HG02885 (cell line): Measurements from ENCODE around the gene RYR2.
"Not testable (repeated sequence)": the region's sequence is repeated elsewhere in the genome, so short reads cannot be mapped to it uniquely, and the experiment has no call there.

Source experiments
- ATAC-seq: cut with Tn5 transposase; IDR thresholded peaks from one replicate; pipeline ENCODE4 v1.9.1; 2021; ENCODE audit warnings: mild to moderate bottlenecking; ENCODE audit not compliant: unreplicated experiment, poor library complexity

RYR2 gene

GRCh38 chr1:237591353-237591752, 549.4 kb downstream of the RYR2 start:
- no peak for ATAC-seq

DNA sequence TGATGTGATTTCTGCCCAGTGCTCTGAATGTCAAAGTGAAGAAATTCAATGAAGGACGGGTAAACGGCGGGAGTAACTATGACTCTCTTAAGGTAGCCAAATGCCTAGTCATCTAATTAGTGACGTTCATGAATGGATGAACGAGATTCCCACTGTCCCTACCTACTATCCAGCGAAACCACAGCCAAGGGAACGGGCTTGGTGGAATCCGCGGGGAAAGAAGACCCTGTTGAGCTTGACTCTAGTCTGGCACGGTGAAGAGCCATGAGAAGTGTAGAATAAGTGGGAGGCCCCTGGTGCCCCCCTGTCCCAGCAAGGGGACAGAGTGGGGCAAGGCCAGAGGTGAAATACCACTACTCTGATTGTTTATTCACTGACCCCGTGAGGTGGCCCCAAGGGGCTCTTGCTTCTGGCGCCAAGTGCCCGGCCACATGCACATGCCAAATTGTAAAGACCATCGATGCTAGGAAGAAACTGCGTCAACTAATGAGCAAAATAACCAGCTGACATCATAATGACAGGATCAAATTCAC, 561.1 kb downstream of the RYR2 start:
- not testable (repeated sequence) for ATAC-seq

DNA sequence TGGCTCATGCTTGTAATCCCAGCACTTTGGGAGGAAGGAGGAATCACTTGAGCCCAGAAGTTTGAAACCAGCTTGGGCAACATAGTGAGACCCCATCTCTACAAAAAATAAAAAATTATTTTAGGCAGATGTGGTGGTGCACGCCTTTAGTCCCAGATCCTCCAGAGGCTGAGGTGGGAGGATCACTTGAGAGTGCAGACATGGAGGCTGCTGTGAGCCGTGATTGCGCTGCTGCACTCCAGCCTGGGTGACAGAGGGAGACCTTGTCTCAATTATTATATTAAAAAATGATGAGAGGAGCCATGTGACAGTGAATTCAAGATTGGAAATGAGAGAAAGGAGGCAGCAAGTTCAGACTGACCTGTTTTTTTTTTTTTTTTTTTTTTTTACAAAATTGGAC, 566.4 kb downstream of the RYR2 start:
- ATAC-seq, result no peak

GRCh38 chr1:237610157-237610556, 568.2 kb downstream of the RYR2 start:
- ATAC-seq, result no peak

DNA sequence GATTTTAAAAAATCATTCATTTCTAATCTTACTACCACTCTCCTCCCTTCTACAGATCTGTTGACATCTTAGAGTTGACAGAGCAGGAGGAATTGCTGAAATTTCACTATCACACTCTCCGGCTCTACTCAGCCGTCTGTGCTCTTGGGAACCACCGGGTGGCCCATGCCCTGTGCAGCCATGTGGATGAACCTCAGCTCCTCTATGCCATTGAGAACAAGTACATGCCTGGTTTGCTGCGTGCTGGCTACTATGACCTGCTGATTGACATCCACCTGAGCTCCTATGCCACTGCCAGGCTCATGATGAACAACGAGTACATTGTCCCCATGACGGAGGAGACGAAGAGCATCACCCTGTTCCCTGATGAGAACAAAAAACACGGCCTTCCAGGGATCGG, 572.0 kb downstream of the RYR2 start:
- no peak for ATAC-seq

DNA sequence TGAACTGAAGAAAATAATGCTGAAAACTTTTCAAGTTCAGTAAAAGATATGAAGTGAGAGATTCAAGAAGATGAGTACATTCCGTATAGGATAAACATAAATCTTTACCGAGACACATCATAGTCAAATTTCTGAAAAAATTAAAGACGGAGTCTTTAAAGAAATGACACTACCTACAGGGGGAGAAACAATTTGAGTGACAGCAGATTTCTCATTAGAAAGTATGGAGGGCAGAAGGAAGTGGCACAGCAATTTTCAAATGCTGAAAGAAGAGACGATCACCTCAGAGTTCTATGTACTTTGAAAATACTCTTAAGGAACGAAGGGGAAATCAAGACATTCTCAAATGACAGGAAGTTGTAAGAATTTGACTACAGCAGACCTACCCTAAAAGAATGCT, 577.6 kb downstream of the RYR2 start:
- no peak for ATAC-seq

GRCh38 chr1:237634922-237635321, 592.9 kb downstream of the RYR2 start:
- ATAC-seq, result no peak

DNA sequence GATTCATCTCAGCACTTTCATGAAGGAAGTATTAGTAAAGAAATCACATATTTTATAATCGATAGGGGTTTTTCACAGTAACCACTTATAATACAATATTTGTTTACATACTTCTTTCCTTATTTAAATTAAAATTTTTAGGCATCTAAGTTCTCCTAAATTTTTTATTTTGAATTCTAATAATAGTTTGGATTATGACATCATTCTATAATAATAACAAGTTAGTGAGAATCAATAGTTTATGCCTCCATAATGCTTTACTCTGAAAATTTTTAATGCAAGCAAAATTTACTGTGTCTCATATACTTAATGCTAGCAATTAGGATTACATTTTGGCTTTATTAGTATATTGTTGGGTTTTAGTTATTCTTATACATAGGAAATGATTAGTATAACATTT, 596.6 kb downstream of the RYR2 start:
- ATAC-seq, result no peak

GRCh38 chr1:237640011-237640671, 598.2 kb downstream of the RYR2 start:
- no peak for ATAC-seq

GRCh38 chr1:237640966-237641365, 599.0 kb downstream of the RYR2 start:
- no peak for ATAC-seq

DNA sequence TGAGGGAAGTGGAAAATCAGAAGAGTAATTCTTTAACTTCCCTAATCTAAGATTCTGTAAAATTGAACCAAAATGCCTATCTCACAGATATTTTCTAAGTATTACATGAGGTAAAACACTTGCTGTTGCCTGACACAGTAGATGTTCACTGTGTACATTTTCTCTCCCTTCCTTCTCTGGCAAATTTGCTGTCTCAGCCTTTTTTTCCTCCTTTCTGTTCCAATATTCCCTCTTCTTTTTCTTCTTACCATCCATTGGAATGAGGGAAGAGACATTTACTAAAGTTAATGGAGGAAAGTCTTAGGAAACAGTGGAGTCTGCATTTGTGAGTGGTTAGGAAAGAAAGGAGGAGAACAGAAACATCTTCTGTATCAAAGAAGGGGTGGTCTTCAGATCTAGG, 608.8 kb downstream of the RYR2 start:
- no peak for ATAC-seq

DNA sequence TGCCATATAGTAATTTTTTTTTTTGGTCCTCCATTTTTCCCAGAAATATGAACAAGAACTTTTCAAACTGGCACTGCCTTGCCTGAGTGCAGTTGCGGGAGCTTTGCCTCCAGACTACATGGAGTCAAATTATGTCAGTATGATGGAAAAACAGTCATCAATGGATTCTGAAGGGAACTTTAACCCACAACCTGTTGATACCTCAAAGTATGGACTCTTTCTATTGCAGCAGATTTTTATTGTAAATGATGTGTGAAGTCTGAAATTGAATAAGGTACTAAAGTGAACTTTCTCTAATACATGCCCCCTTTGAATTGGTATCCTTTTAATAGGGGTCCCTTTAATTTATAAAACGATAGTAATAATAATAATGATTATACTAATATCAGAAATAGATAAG, 613.8 kb downstream of the RYR2 start:
- no peak for ATAC-seq

DNA sequence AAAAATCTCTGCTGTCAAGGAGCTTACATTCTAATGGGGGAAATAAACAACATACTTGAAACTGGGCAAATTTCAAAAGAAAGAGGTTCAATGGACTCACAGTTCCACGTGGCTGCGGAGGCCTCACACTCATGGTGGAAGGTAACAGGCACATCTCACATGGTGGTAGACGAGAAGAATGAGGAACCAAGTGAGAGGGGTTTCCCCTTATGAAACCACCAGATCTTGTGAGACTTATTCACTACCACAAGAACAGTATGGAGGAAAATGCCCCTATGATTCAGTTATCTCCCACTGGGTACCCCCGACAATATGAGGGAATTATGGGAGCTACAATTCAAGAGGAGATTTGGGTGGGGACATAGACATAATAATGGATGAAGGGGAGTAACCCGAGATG, 622.4 kb downstream of the RYR2 start:
- ATAC-seq, result peak; percentile 65

DNA sequence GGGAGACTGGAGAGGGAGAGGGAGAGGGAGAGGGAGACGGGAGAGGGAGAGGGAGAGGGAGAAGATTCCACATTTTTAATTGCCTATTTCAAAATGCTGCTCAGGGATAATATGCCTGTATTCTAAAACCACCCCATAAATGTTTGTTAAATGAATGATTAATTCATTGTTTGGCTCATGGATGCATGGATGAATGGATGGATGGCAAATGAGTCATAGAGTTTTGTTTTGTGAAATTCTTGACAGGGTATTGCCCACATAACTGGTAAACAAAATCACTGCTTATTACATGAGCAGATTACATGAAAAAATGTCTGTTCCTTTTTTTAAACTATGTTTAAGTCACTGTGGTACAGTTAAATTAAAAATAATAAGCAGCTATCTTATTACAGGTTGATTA, 628.3 kb downstream of the RYR2 start:
- ATAC-seq, result no peak

DNA sequence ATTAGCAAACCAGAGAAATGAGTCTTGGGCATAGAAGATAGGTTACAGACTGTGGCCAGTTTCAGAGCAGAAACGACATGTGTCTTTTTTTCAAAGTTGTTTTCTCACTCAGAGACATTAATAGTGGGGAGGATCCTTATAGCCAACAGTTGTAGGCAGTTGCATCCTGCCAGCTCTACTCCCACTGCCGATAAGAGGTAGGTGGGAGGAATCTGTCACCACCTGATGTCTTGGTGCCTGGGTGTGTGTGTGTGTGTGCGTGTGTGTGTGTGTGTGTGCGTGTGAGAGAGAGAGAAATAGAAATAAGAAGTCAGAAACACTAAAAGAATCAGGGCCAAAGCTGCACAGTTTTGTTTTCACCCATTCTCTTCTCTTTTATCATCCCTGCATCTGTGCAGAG, 629.3 kb downstream of the RYR2 start:
- no peak for ATAC-seq

- no peak for ATAC-seq
These were observed 630.0 kb downstream of the RYR2 start for GRCh38 chr1:237671935-237672334.

DNA sequence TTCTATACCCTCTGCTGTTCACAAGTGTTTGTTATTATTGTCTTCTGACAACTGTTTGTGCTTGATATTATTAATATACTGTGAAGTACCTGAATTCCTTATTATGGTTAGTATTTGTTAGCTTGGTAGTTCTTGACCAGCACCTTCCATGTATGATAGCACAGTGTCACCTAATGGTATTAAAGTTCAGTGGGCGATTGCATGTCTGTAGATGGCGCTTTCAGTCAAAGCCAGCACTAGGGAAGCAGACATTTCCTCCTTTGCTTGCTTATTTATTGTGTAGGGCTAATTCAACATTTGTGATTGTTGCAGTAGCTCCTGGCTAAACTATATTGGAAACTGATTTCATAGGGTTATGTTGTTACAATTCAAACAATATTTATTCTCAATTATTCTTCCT, 630.8 kb downstream of the RYR2 start:
- no peak for ATAC-seq

DNA sequence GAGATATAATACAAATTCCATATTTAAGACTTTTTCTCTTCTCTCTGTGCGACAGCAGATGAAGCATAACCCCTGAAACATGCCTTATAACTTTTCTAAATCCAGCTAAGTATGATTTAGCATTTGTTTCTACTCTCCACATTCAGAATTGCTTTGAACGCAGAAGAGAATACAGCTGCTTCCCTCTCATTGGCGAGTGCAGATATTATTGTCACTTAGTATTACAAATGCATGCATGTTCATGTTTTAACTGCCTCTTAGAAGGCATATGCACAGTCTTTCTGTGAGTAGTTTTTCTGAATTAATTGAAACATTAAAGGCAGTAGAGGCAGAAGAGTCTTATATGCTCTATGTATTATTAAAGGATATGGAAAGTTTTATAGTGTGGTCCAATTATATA, 631.6 kb downstream of the RYR2 start:
- ATAC-seq, result no peak

DNA sequence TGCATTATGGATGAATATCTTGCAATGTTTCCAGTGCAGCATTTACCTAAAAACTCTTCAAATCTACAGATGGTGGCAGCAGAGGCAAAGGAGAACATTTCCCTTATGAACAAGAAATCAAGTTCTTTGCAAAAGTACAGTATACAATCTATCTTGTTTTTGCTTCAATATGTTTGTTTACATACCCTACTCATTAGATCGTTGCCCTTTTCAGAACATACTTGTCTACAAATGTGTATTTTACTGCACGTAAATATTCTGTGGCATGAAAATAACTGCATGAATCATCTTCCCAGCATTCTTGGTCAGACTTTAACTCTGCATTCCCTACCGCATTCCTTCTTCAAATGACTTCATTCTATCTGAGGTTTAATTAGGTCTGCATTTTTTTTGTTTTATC, 636.0 kb downstream of the RYR2 start:
- ATAC-seq, result no peak

- ATAC-seq, result no peak
These were observed 637.7 kb downstream of the RYR2 start for GRCh38 chr1:237679687-237680086.

GRCh38 chr1:237681210-237681609, 639.2 kb downstream of the RYR2 start:
- ATAC-seq, result no peak

DNA sequence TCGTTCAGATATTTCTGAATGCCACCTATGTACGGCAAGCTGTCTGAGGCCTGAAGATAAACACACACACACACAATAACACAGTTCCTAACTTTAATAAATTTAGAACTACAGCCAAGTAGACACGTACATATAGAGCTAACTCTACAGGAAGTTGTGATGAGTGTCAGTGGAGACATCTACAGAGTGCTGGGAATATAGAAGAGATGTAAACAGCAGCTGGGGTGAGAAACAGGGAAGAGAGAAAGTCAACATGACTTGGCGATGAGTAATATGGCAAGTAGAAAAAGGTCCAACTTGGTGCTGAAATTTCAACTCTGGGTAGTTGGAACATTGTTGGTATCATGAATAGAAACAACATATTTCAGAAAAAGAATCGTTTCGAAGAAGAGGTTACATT, 642.3 kb downstream of the RYR2 start:
- no peak for ATAC-seq

GRCh38 chr1:237685551-237685950, 643.6 kb downstream of the RYR2 start:
- ATAC-seq, result no peak
